NCI-H82 (cell line): ENCODE results near the gene PMPCA.

Source experiments
- DNase-seq: peaks from one replicate; lab custom pipeline; 2025; lab: John Stamatoyannopoulos, UW

The PMPCA gene

GRCh38 chr9:136436055-136436634 is 25.7 kb downstream of the PMPCA start:
- DNase-seq = no peak

- no peak for DNase-seq
Observed at GRCh38 chr9:136437430-136437829, 27.0 kb downstream of the PMPCA start.

GRCh38 chr9:136437839-136438547 is 27.5 kb downstream of the PMPCA start:
- no peak for DNase-seq

- DNase-seq = peak; percentile 34
Observed at GRCh38 chr9:136438548-136439480, 28.4 kb downstream of the PMPCA start.

GRCh38 chr9:136439481-136440408 is 29.3 kb downstream of the PMPCA start, which contains the start of gene INPP5E:
Gene INPP5E, minus strand, starts transcription at chr9:136439845. Its CDS starts 426 bp downstream, at chr9:136439419.
- peak; percentile 65 for DNase-seq

GRCh38 chr9:136441191-136441680 is 30.8 kb downstream of the PMPCA start:
- no peak for DNase-seq

GRCh38 chr9:136441681-136442245 is 31.3 kb downstream of the PMPCA start:
- no peak for DNase-seq

GRCh38 chr9:136442265-136442664 is 31.8 kb downstream of the PMPCA start:
- no peak for DNase-seq

GRCh38 chr9:136443087-136443486 is 32.6 kb downstream of the PMPCA start:
- no peak for DNase-seq

- no peak for DNase-seq
Observed at GRCh38 chr9:136443687-136444086, 33.2 kb downstream of the PMPCA start.

- no peak for DNase-seq
Observed at GRCh38 chr9:136444102-136444501, 33.6 kb downstream of the PMPCA start.

GRCh38 chr9:136445799-136446198 is 35.3 kb downstream of the PMPCA start:
- DNase-seq = no peak

- no peak for DNase-seq
Observed at GRCh38 chr9:136447173-136447778, 36.8 kb downstream of the PMPCA start.

GRCh38 chr9:136448655-136449054 is 38.2 kb downstream of the PMPCA start:
- DNase-seq = no peak

- DNase-seq = no peak
Observed at GRCh38 chr9:136451221-136451877, 40.9 kb downstream of the PMPCA start.

- no peak for DNase-seq
Observed at GRCh38 chr9:136453326-136453725, 42.9 kb downstream of the PMPCA start.

GRCh38 chr9:136454026-136454796 is 43.8 kb downstream of the PMPCA start:
- no peak for DNase-seq

GRCh38 chr9:136455043-136456002 is 44.9 kb downstream of the PMPCA start:
- DNase-seq = no peak
